Suprapubic skin (tissue), 4 donors: Measurements from ENCODE around the gene SH3GLB1. TPM values are rescaled to one million over a fixed set of nuclear protein-coding genes. Genes with fewer than 3 reads are reported as not detected.
"Not testable (repeated sequence)": the region's sequence is repeated elsewhere in the genome, so short reads cannot be mapped to it uniquely, and the experiment has no call there.

ENCODE experiments used
- DNase-seq, 2 donors: peaks; one replicate each; pipeline ENCODE4 v3.0.0-alpha.2; 2019; ENCODE audit warnings: low spot score in 2 of 2
- H3K27ac ChIP-seq: fragments of 200-600 bp; sonication (generic); one replicate; pipeline ENCODE4 v1.5.1; 2019
- H3K27me3 ChIP-seq: fragments of 200-600 bp; sonication (generic); one replicate; pipeline ENCODE4 v1.5.1; 2019
- H3K36me3 ChIP-seq: fragments of 200-600 bp; sonication (generic); one replicate; pipeline ENCODE4 v1.5.1; 2019
- H3K4me1 ChIP-seq: fragments of 200-600 bp; sonication (generic); one replicate; pipeline ENCODE4 v1.5.1; 2019
- H3K4me3 ChIP-seq: fragments of 200-600 bp; sonication (generic); one replicate; pipeline ENCODE4 v1.5.1; 2019; ENCODE audit warnings: mild to moderate bottlenecking
- H3K9me3 ChIP-seq: fragments of 200-600 bp; sonication (generic); one replicate; pipeline ENCODE4 v1.5.1; 2019
- CTCF ChIP-seq, 2 donors: fragments of 200-600 bp in 1 of 2; fragments of 450-650 bp in 1 of 2; sonication (generic) in 1 of 2; IDR thresholded peaks; one replicate each; pipeline ENCODE4 v1.5.1; 2016 to 2019; ENCODE audit warnings: antibody characterized with exemption in 2 of 2, mild to moderate bottlenecking in 1 of 2, moderate library complexity in 1 of 2
- EP300 ChIP-seq: sonication (generic); formaldehyde crosslinking; IDR thresholded peaks from one replicate; pipeline ENCODE4 v1.6.1; 2017; ENCODE audit warnings: antibody characterized with exemption
- POLR2A ChIP-seq, 2 donors: fragments of 450-650 bp; IDR thresholded peaks; one replicate each; pipeline ENCODE4 v1.6.1; 2017; ENCODE audit warnings: antibody characterized with exemption in 2 of 2, mild to moderate bottlenecking in 2 of 2, moderate library complexity in 2 of 2
- POLR2AphosphoS5 ChIP-seq, 3 donors: sonication (generic); formaldehyde crosslinking; IDR thresholded peaks; one replicate each; pipeline ENCODE4 v1.6.1; 2017; ENCODE audit warnings: antibody characterized with exemption in 3 of 3
- WGBS: methylation state at CpG from one replicate; pipeline ENCODE4 v1.1.5; 2018; 5-methylcytosine and 5-hydroxymethylcytosine counted together
- total RNA-seq, 4 donors: library from RNA; depleted of rRNA; stranded (reverse); fragments of >200 nt; gene quantifications; one replicate each; pipeline ENCODE4 v1.1.0, GENCODE V29; 2016

The SH3GLB1 gene
- total RNA-seq, 4 donors from 2014 or later = 41.4 to 65.3 (median 52.4) TPM

GRCh38 chr1:86695400-86695799 lies 9.0 kb upstream of the SH3GLB1 start:
- WGBS = 64% methylated on average over 2 of the region's 2 CpGs

GRCh38 chr1:86696522-86696921 lies 7.9 kb upstream of the SH3GLB1 start:
- WGBS = 78% methylated on average over 1 of the region's 1 CpG
- no peak for TF ChIP-seq POLR2A (IDR thresholded peaks at IDR 0.05)
- TF ChIP-seq CTCF (IDR thresholded peaks at IDR 0.05) = no peak
- no peak for TF ChIP-seq POLR2AphosphoS5 (IDR thresholded peaks at IDR 0.05)
- no peak for TF ChIP-seq EP300

More at GRCh38 chr1:86695400-86695799, 9.0 kb upstream of the SH3GLB1 start:
- no peak overlapping the region for H3K4me3 ChIP-seq
- H3K4me1 ChIP-seq = no peaks in the 10 kb centered on the region
- H3K9me3 ChIP-seq = no peaks in the 10 kb centered on the region
- H3K27ac ChIP-seq = no peak overlapping the region
- no peaks in the 10 kb centered on the region for H3K36me3 ChIP-seq
- TF ChIP-seq POLR2A (IDR thresholded peaks at IDR 0.05) (no peak), POLR2AphosphoS5 (IDR thresholded peaks at IDR 0.05) (no peak), CTCF (IDR thresholded peaks at IDR 0.05) (no peak), EP300 (no peak)
- DNase-seq = no peak
- no peaks in the 10 kb centered on the region for H3K27me3 ChIP-seq

GRCh38 chr1:86699186-86699585 lies 5.2 kb upstream of the SH3GLB1 start:
- H3K4me3 ChIP-seq = no peak overlapping the region
- no peaks in the 10 kb centered on the region for H3K27me3 ChIP-seq
- peaks cover 14% of the 10 kb centered on the region for H3K4me1 ChIP-seq
- TF ChIP-seq POLR2AphosphoS5 (IDR thresholded peaks at IDR 0.05) (no peak), CTCF (IDR thresholded peaks at IDR 0.05) (no peak), EP300 (no peak)
- no peak overlapping the region for H3K27ac ChIP-seq
- no peaks in the 10 kb centered on the region for H3K36me3 ChIP-seq
- WGBS = 82% methylated on average over 2 of the region's 2 CpGs
- no peak for DNase-seq
- H3K9me3 ChIP-seq = no peaks in the 10 kb centered on the region

More at GRCh38 chr1:86696522-86696921, 7.9 kb upstream of the SH3GLB1 start:
- Histone ChIP-seq H3K27ac (no peak overlapping the region), H3K4me1 (no peaks in the 10 kb centered on the region), H3K36me3 (no peaks in the 10 kb centered on the region), H3K27me3 (no peaks in the 10 kb centered on the region), H3K4me3 (no peak overlapping the region), H3K9me3 (no peaks in the 10 kb centered on the region)
- DNase-seq = no peak

GRCh38 chr1:86701731-86702130 lies 2.6 kb upstream of the SH3GLB1 start:
- H3K36me3 ChIP-seq = no peaks in the 10 kb centered on the region
- H3K27ac ChIP-seq = no peak overlapping the region
- H3K9me3 ChIP-seq = no peaks in the 10 kb centered on the region
- H3K4me3 ChIP-seq = no peak overlapping the region
- TF ChIP-seq POLR2A (IDR thresholded peaks at IDR 0.05) = no peak
- no peak for TF ChIP-seq EP300
- TF ChIP-seq POLR2AphosphoS5 (IDR thresholded peaks at IDR 0.05) = no peak
- no peak for TF ChIP-seq CTCF (IDR thresholded peaks at IDR 0.05)
- DNase-seq = no peak
- peaks cover 24% of the 10 kb centered on the region for H3K4me1 ChIP-seq
- no peaks in the 10 kb centered on the region for H3K27me3 ChIP-seq
- 47% methylated on average over 1 of the region's 1 CpG for WGBS

GRCh38 chr1:86702954-86703494 lies 1.4 kb upstream of the SH3GLB1 start:
- H3K4me1 ChIP-seq = peaks cover 37% of the 10 kb centered on the region
- H3K4me3 ChIP-seq, H3K9me3 ChIP-seq, H3K27me3 ChIP-seq, H3K36me3 ChIP-seq, H3K27ac ChIP-seq, DNase-seq: not testable (repeated sequence)
- WGBS = 92% methylated on average over 5 of the region's 5 CpGs
